HepG2 (cell line): ENCODE results near the gene MFAP5. TPM values are rescaled to one million over a fixed set of nuclear protein-coding genes. Genes with fewer than 3 reads are reported as not detected.

Experiments
- ATAC-seq: fragments of 200-7000 bp; cut with Tn5 transposase; 3 replicates; pipeline ENCODE4 v1.9.1; 2020; ENCODE audit warnings: mild to moderate bottlenecking, moderate library complexity
- BruUV-seq: library from RNA; stranded (reverse); fragments of 400-500 nt; replicated peaks from 2 replicates; lab custom pipeline; 2021; lab: Mats Ljungman, UMichigan
- CTCF ChIA-PET: fragments of 300-600 bp; formaldehyde crosslinking; extraction: SDS; loops from one replicate; lab custom pipeline; 2021; ENCODE audit warnings: low total read pairs, inconsistent platforms, low intra/inter-chr PET ratio; lab: Yijun Ruan, JAX
- POLR2A ChIA-PET: fragments of 350-600 bp; sonication (Branson Sonifier 250); formaldehyde crosslinking; loops from one replicate; lab custom pipeline; 2020; ENCODE audit warnings: antibody characterized with exemption, inconsistent platforms; lab: Yijun Ruan, JAX
- DNase-seq: peaks from one replicate; pipeline ENCODE4 v3.0.0-alpha.2; 2015; ENCODE audit warnings: low spot score
- FAIRE-seq: peaks from 3 replicates; lab custom pipeline; 2011; peaks lifted over from hg19 to GRCh38; lab: Jason Lieb, UNC
- H2AFZ ChIP-seq: one replicate; pipeline ENCODE4 v1.6.1; 2011; ENCODE audit warnings: low read length, inconsistent platforms
- H3K27ac ChIP-seq: fragments of 300-600 bp; 3 replicates; pipeline ENCODE4 v1.8.0; 2011; ENCODE audit warnings: mixed run types, mild to moderate bottlenecking, mixed read lengths, low read length, inconsistent platforms; ENCODE audit not compliant: insufficient read depth; ENCODE audit errors: extremely low read length
- H3K27me3 ChIP-seq, 2 experiments: fragments of 200-600 bp in 1 of 2; 2 replicates in 1 of 2; 3 replicates in 1 of 2; pipeline versions ENCODE4 v1.6.0 to v1.8.0; 2011; ENCODE audit warnings: low read length in 2 of 2, mild to moderate bottlenecking in 2 of 2, moderate library complexity in 2 of 2, inconsistent platforms in 1 of 2; ENCODE audit not compliant: insufficient read depth in 2 of 2, control insufficient read depth in 1 of 2
- H3K36me3 ChIP-seq, 2 experiments: fragments of 200-600 bp in 1 of 2; replicated peaks in 1 of 2; 2 replicates in 1 of 2; 3 replicates in 1 of 2; pipeline versions ENCODE4 v1.5.1 to v1.8.0; 2011; ENCODE audit warnings: low read length in 2 of 2, inconsistent platforms in 1 of 2; ENCODE audit not compliant: insufficient read depth in 2 of 2, control insufficient read depth in 1 of 2
- H3K4me1 ChIP-seq: 2 replicates; pipeline ENCODE4 v1.5.1; 2012; ENCODE audit warnings: low read length, inconsistent platforms; ENCODE audit not compliant: insufficient read depth
- H3K4me2 ChIP-seq: 2 replicates; pipeline ENCODE4 v1.6.0; 2011; ENCODE audit warnings: low read depth, low read length, inconsistent platforms
- H3K4me3 ChIP-seq, 3 experiments: fragments of 200-600 bp in 1 of 3; sonication (generic), shearing (Covaris generic) in 1 of 3; replicated peaks in 1 of 3; 2 replicates each; pipeline ENCODE4 v1.5.1; 2011 to 2016; ENCODE audit warnings: low read length in 3 of 3, inconsistent platforms in 2 of 3, low read depth in 2 of 3, mild to moderate bottlenecking in 2 of 3, control low read depth in 1 of 3, mixed read lengths in 1 of 3; ENCODE audit not compliant: insufficient read depth in 1 of 3
- H3K79me2 ChIP-seq: one replicate; pipeline ENCODE4 v1.6.1; 2011; ENCODE audit warnings: low read length, inconsistent platforms; ENCODE audit not compliant: insufficient read depth
- H3K9ac ChIP-seq: 2 replicates; pipeline ENCODE4 v1.6.0; 2011; ENCODE audit warnings: mild to moderate bottlenecking, low read depth, low read length, inconsistent platforms; ENCODE audit not compliant: insufficient read depth
- H3K9me3 ChIP-seq: 2 replicates; pipeline ENCODE4 v1.5.1; 2012; ENCODE audit warnings: mild to moderate bottlenecking, low read length
- H4K20me1 ChIP-seq: 2 replicates; pipeline ENCODE4 v1.6.0; 2011; ENCODE audit warnings: inconsistent platforms, mild to moderate bottlenecking, low read length, moderate library complexity; ENCODE audit not compliant: insufficient read depth
- BRD4 ChIP-seq: sonication (generic); formaldehyde crosslinking; IDR thresholded peaks from 2 replicates; pipeline ENCODE4 v1.4.0; 2020; ENCODE audit warnings: missing genetic modification reagents
- KDM6A ChIP-seq: IDR thresholded peaks from 2 replicates; pipeline ENCODE4 v1.6.1; 2016; ENCODE audit warnings: low read depth
- MATR3 ChIP-seq: sonication (generic); formaldehyde crosslinking; IDR thresholded peaks from 2 replicates; pipeline ENCODE4 v1.4.0; 2020; ENCODE audit warnings: missing genetic modification reagents
- MBD4 ChIP-seq: IDR thresholded peaks from 2 replicates; pipeline ENCODE4 v1.6.1; 2012; ENCODE audit warnings: low read length, inconsistent platforms, borderline replicate concordance
- ZMYM4 ChIP-seq: sonication (generic); formaldehyde crosslinking; IDR thresholded peaks from 2 replicates; pipeline ENCODE4 v1.8.1; 2023; ENCODE audit warnings: mild to moderate bottlenecking, missing genetic modification reagents
- WGBS: methylation state at CpG from one replicate; pipeline ENCODE4 v1.1.6; 2017; ENCODE audit warnings: low lambda C conversion rate; 5-methylcytosine and 5-hydroxymethylcytosine counted together
- in situ Hi-C: cut with HindIII; loops from 2 replicates; pipeline ENCODE4 v1.10.0; 2017; ENCODE audit warnings: low pct_unique_long_range_greater_than_20kb; ENCODE audit not compliant: extremely low pct_ligation_motif_present
- intact Hi-C: fragments of 100-400 bp; cut with micrococcal nuclease; formaldehyde crosslinking; loops from one replicate; pipeline ENCODE4 v1.10.0; 2022; ENCODE audit not compliant: unreplicated experiment
- polyA plus RNA-seq, 8 experiments: library from polyadenylated mRNA; depleted of rRNA in 3 of 8; stranded (reverse) in 7 of 8; unstranded in 1 of 8; fragments of >200 nt; fragmentation: Illumina TruSeq in 4 of 8; extraction: Trizol in 4 of 8; gene quantifications; 2 replicates each; pipeline versions ENCODE4 v1.2.1 to v1.2.3, GENCODE V29; 2011 to 2016; ENCODE audit warnings: low read depth in 4 of 8, missing spikeins in 1 of 8, mixed read lengths in 1 of 8; ENCODE audit not compliant: insufficient read depth in 1 of 8
- total RNA-seq, 5 experiments: library from RNA; depleted of rRNA; stranded (reverse); fragments of >200 nt; fragmentation: Illumina TruSeq; extraction: Trizol; gene quantifications; 2 replicates each; pipeline ENCODE4 v1.2.3, GENCODE V29; 2016; ENCODE audit warnings: low read depth in 1 of 5
- TF ChIP-seq, protein P1 (sequence below): sonication (generic); formaldehyde crosslinking; IDR thresholded peaks from 2 replicates; pipeline ENCODE4 v1.5.1; 2020; ENCODE audit warnings: mild to moderate bottlenecking, moderate library complexity, missing genetic modification reagents
- TF ChIP-seq, protein P2 (sequence below): sonication (generic); formaldehyde crosslinking; IDR thresholded peaks from 2 replicates; pipeline ENCODE4 v1.9.0; 2021; ENCODE audit warnings: missing genetic modification reagents, borderline replicate concordance

Gene MFAP5
- total and polyA plus RNA-seq, 2 of the 13 experiments (the other 11 are each of a cell fraction or from before 2014, with no cell fraction given), result 0.07 TPM; not detected in 1

DNA sequence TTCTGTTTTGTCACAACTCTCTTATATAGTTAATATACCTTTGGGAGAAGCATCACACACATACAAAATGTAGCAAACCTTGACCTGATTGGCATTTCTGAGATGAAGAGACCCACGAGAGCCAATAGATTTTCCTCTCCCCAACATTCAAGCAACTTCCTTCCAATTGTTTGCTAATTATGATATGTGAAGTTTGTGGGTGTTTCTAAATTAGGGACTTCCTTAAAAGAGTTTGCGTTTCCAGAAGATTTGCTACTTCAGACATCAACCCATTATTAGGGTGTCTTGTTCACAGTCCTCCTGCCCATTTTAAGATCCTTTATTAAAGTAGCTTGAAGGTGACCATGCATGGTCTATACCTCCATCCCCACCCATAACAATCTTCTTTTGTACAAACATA lies 59.3 kb downstream of the MFAP5 start:
- POLR2A ChIA-PET, result no interaction called here
- no peak overlapping the region for H3K4me3 ChIP-seq
- no peak for TF ChIP-seq MATR3 (CRISPR knock-in tag)
- no peak for TF ChIP-seq ZMYM4
- TF ChIP-seq BRD4 (CRISPR knock-in tag), result no peak
- TF ChIP-seq, protein P1, sequence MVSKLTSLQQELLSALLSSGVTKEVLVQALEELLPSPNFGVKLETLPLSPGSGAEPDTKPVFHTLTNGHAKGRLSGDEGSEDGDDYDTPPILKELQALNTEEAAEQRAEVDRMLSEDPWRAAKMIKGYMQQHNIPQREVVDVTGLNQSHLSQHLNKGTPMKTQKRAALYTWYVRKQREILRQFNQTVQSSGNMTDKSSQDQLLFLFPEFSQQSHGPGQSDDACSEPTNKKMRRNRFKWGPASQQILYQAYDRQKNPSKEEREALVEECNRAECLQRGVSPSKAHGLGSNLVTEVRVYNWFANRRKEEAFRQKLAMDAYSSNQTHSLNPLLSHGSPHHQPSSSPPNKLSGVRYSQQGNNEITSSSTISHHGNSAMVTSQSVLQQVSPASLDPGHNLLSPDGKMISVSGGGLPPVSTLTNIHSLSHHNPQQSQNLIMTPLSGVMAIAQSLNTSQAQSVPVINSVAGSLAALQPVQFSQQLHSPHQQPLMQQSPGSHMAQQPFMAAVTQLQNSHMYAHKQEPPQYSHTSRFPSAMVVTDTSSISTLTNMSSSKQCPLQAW (CRISPR knock-in tag), result no peak
- TF ChIP-seq, protein P2, sequence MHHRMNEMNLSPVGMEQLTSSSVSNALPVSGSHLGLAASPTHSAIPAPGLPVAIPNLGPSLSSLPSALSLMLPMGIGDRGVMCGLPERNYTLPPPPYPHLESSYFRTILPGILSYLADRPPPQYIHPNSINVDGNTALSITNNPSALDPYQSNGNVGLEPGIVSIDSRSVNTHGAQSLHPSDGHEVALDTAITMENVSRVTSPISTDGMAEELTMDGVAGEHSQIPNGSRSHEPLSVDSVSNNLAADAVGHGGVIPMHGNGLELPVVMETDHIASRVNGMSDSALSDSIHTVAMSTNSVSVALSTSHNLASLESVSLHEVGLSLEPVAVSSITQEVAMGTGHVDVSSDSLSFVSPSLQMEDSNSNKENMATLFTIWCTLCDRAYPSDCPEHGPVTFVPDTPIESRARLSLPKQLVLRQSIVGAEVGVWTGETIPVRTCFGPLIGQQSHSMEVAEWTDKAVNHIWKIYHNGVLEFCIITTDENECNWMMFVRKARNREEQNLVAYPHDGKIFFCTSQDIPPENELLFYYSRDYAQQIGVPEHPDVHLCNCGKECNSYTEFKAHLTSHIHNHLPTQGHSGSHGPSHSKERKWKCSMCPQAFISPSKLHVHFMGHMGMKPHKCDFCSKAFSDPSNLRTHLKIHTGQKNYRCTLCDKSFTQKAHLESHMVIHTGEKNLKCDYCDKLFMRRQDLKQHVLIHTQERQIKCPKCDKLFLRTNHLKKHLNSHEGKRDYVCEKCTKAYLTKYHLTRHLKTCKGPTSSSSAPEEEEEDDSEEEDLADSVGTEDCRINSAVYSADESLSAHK (CRISPR knock-in tag), result no peak
- no peak for TF ChIP-seq KDM6A (CRISPR knock-in tag)
- no peak for TF ChIP-seq MBD4
- no peak overlapping the region for H2AFZ ChIP-seq
- in situ Hi-C loops, result loop anchor here (10.0 kb wide), 1 partner anchor 58 kb away; the partner anchor contains the start of gene CLEC4E
- WGBS, result 47% methylated on average over 2 of the region's 2 CpGs
- H3K27ac ChIP-seq, result no peak overlapping the region
- no peaks in the 10 kb centered on the region for H3K36me3 ChIP-seq
- peaks cover 0 to 20% of the 10 kb centered on the region in 2 experiments; a peak in 3 of 5 replicates for H3K27me3 ChIP-seq
- intact Hi-C loops, result no loop called here
- no peaks in the 10 kb centered on the region for H3K9me3 ChIP-seq
- no peaks in the 10 kb centered on the region for H4K20me1 ChIP-seq
- H3K4me1 ChIP-seq, result no peaks in the 10 kb centered on the region
- FAIRE-seq, result no peak
- no peak overlapping the region for H3K4me2 ChIP-seq
- no peak for DNase-seq
- no peaks in the 10 kb centered on the region for H3K79me2 ChIP-seq
- no TSS peak for BruUV-seq
- H3K9ac ChIP-seq, result no peak overlapping the region
- CTCF ChIA-PET, result no interaction called here
- no peak for ATAC-seq
